Neural crest cell (in vitro differentiated cells): ENCODE data around the gene ACACB. TPM values are rescaled to one million over a fixed set of nuclear protein-coding genes. Genes with fewer than 3 reads are reported as not detected.

Source experiments
- DNase-seq: peaks from one replicate; pipeline ENCODE4 v3.0.0; 2021; ENCODE audit warnings: low read depth, mixed read lengths, low spot score
- H3K27ac Mint-ChIP-seq: one replicate; pipeline ENCODE4 v1.8.0; 2021; ENCODE audit warnings: mild to moderate bottlenecking, mixed read lengths; ENCODE audit not compliant: unreplicated experiment
- H3K27me3 Mint-ChIP-seq: 2 replicates; pipeline ENCODE4 v1.8.0; 2021; ENCODE audit warnings: low read depth, mild to moderate bottlenecking, mixed read lengths
- H3K36me3 Mint-ChIP-seq: 2 replicates; pipeline ENCODE4 v1.8.0; 2021; ENCODE audit warnings: low read depth, mild to moderate bottlenecking, mixed read lengths
- H3K4me1 Mint-ChIP-seq: 2 replicates; pipeline ENCODE4 v1.8.0; 2021; ENCODE audit warnings: mixed read lengths
- H3K4me3 Mint-ChIP-seq: one replicate; pipeline ENCODE4 v1.8.0; 2021; ENCODE audit warnings: mild to moderate bottlenecking, mixed read lengths
- H3K9me3 Mint-ChIP-seq: 2 replicates; pipeline ENCODE4 v1.8.0; 2021; ENCODE audit warnings: mixed read lengths
- total RNA-seq: library from RNA; stranded (reverse); gene quantifications from 2 replicates; pipeline ENCODE4 v1.2.1, GENCODE V29; 2021
- TF ChIP-seq, protein P1 (sequence below): fragments of 200-600 bp; sonication (generic); conservative IDR thresholded peaks from 2 replicates; pipeline ENCODE4 v1.5.0; 2021; ENCODE audit warnings: antibody characterized with exemption, mild to moderate bottlenecking

ACACB gene
- total RNA-seq, 1 donor from 2014 or later, result 15.9 TPM

DNA sequence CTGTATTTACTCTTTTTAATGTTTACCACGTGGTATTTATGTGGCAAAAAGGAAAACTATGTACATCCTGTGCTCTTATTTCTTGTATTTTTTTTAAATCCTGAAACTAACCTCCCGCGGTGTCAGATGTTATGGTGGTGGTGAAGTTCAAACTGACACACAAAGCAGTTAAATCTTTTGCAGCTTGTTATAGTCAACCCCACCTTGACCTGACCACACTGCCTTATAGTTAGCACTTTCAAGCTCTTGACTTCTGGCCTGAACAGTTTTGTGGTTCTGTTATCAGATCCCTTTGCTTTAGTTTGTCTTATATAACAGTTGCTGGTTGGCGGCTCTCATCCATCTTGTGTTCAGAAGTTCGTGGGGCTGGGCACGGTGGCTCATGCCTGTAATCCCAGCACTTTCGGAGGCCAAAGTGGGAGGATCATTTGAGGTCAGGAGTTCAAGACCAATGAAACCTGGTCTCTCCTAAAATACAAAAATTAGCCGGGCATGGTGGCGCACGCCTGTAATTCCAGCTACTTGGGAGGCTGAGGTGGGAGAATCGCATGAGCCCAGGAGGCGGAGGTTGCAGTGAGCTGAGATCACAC is 16.9 kb upstream of the ACACB start:
- DNase-seq, result no peak
- Mint-ChIP-seq H3K4me3 (peak overlapping the region; percentile 95), H3K27ac (no peak overlapping the region), H3K9me3 (no peaks in the 10 kb centered on the region), H3K36me3 (peaks cover 23% of the 10 kb centered on the region), H3K27me3 (no peaks in the 10 kb centered on the region), H3K4me1 (peaks cover 25% of the 10 kb centered on the region)
- TF ChIP-seq, protein P1, sequence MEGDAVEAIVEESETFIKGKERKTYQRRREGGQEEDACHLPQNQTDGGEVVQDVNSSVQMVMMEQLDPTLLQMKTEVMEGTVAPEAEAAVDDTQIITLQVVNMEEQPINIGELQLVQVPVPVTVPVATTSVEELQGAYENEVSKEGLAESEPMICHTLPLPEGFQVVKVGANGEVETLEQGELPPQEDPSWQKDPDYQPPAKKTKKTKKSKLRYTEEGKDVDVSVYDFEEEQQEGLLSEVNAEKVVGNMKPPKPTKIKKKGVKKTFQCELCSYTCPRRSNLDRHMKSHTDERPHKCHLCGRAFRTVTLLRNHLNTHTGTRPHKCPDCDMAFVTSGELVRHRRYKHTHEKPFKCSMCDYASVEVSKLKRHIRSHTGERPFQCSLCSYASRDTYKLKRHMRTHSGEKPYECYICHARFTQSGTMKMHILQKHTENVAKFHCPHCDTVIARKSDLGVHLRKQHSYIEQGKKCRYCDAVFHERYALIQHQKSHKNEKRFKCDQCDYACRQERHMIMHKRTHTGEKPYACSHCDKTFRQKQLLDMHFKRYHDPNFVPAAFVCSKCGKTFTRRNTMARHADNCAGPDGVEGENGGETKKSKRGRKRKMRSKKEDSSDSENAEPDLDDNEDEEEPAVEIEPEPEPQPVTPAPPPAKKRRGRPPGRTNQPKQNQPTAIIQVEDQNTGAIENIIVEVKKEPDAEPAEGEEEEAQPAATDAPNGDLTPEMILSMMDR, result no peak

DNA sequence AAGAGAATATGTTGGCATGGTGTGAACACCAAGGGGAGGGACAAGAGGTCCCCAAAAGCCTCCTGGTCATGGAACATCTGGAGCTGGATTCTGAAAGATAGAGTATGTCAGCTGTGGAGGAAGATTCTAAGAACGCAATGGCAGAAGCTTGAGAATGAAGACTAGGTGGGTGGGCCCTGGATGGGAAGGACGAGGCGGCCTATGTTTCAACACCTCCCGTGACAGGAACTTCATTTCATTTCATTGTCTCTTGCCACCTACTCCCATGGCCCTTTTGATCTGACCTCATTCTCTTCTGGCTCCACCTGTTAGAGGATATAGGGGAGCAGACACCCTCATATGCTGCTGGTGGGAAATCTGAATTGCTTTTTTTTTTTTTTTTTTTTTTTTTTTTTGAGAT is 15.6 kb upstream of the ACACB start:
- H3K4me1 Mint-ChIP-seq, result peaks cover 22% of the 10 kb centered on the region
- no peaks in the 10 kb centered on the region for H3K9me3 Mint-ChIP-seq
- TF ChIP-seq, protein P1, result no peak
- no peak for DNase-seq
- H3K27me3 Mint-ChIP-seq, result no peaks in the 10 kb centered on the region
- H3K27ac Mint-ChIP-seq, result no peak overlapping the region
- H3K36me3 Mint-ChIP-seq, result peaks cover 30% of the 10 kb centered on the region
- H3K4me3 Mint-ChIP-seq, result peak overlapping the region; percentile 51

DNA sequence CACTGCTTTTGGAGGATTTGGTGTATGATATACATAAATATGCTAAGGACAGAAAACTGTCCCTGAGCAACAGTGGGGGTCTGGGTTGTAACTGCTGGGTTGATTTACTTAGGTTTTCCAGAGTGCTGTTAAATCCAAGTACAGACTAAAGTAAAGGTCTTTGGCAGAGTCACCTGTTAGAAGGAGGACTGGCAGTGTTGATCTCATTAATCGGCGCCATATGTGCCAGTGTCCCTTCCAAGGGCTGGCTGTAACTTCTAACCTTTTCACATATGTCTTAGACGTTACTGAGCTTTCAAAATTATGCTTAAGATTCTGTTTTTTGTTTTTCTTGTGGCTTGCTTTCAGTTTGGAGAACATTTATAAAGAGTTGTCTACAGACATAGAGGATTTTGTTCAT is 13.9 kb upstream of the ACACB start:
- Mint-ChIP-seq H3K27ac (no peak overlapping the region), H3K9me3 (no peaks in the 10 kb centered on the region), H3K4me1 (peaks cover 22% of the 10 kb centered on the region), H3K27me3 (no peaks in the 10 kb centered on the region), H3K4me3 (peak overlapping the region; percentile 68), H3K36me3 (peaks cover 35% of the 10 kb centered on the region)
- TF ChIP-seq, protein P1, result no peak
- DNase-seq, result no peak

DNA sequence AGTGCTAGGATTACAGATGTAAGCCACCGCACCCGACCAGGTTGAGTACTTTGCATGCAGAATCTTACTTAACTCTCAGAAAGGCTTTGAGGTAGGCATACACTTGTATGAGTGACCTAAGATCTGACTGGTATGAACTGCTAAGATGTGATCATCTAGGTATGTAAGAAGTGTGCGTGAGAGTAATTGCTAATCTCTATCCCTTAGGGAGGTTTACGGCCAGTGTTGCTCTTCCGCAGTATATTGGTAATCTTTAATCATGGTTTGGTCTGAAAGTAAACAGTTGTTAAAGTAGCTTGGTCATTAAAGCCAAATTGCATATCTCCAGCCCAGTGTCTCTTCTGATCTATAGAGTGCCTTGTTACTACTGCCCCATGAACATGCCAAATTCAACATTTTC is 11.2 kb upstream of the ACACB start:
- H3K27ac Mint-ChIP-seq, result no peak overlapping the region
- H3K36me3 Mint-ChIP-seq, result peaks cover 34% of the 10 kb centered on the region
- H3K4me1 Mint-ChIP-seq, result peaks cover 10% of the 10 kb centered on the region
- no peak overlapping the region for H3K4me3 Mint-ChIP-seq
- no peaks in the 10 kb centered on the region for H3K27me3 Mint-ChIP-seq
- DNase-seq, result no peak
- TF ChIP-seq, protein P1, result no peak
- no peaks in the 10 kb centered on the region for H3K9me3 Mint-ChIP-seq

DNA sequence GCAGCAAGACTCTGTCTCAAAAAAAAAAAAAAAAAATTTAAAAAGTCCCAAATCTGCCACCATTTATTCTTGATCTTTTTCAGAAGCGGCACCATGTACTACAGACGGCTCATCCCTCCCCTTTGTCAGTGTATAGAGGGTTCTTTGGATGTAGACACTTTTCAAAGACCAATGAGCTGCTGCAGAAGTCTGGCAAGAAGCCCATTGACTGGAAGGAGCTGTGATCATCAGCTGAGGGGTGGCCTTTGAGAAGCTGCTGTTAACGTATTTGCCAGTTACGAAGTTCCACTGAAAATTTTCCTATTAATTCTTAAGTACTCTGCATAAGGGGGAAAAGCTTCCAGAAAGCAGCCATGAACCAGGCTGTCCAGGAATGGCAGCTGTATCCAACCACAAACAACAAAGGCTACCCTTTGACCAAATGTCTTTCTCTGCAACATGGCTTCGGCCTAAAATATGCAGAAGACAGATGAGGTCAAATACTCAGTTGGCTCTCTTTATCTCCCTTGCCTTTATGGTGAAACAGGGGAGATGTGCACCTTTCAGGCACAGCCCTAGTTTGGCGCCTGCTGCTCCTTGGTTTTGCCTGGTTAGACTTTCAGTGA is 6.5 kb upstream of the ACACB start:
- H3K9me3 Mint-ChIP-seq, result no peaks in the 10 kb centered on the region
- H3K27ac Mint-ChIP-seq, result peak overlapping the region; percentile 80
- H3K27me3 Mint-ChIP-seq, result no peaks in the 10 kb centered on the region
- DNase-seq, result no peak
- peak overlapping the region; percentile 38 for H3K4me3 Mint-ChIP-seq
- H3K4me1 Mint-ChIP-seq, result peaks cover 20% of the 10 kb centered on the region
- peaks cover 21% of the 10 kb centered on the region for H3K36me3 Mint-ChIP-seq
- TF ChIP-seq, protein P1, result no peak
